NCI-H446 treated with DMSO at 0.1 percent for 48 hours (cell line): ENCODE measurements around the gene ATP6V1F.

Source experiments
- DNase-seq: peaks from one replicate; lab custom pipeline; 2025; lab: John Stamatoyannopoulos, UW

ATP6V1F gene

DNA sequence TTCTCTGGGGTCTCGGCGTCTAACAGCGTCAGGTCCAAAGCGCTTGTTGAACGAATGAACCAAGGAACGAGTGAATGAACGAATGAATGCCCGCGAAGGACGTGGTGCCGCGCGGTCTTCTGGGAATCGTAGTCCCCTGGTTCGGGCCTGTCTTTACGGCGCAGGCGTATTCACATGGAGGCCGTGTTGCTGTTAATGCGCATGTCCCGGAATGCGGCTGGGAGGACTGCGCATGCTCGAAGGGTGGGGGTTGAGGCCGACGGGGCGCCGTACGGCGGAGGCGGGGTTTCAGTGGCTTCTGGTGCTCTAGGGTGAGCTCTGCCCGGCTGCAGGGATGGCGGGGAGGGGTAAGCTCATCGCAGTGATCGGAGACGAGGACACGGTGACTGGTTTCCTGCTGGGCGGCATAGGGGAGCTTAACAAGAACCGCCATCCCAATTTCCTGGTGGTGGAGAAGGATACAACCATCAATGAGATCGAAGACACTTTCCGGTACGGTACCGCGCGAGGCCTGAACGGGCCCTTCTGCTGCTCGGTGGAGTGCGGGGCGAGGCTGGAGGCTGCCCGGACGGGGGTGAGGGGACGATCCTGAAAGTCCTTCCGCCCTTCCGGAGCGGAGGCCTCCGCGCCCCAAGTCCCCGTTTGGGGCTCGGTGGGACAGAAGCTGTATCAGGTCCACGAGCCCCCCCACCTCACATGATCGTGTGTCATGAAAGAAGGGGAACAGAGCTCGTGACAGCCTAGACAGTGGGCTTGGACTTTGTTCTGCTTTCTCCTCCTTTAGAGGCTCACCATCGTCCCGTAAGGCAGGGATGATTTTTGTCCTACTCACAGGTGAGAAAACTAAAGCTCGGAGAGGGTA is at the start of gene ATP6V1F:
Gene ATP6V1F (plus strand): TSS at position 286 of the 862 bp plus-strand sequence. CDS start 49 bp downstream, at position 335.
- peak; percentile 91 for DNase-seq

- DNase-seq = no peak
These were observed 48.2 kb upstream of the ATP6V1F start for GRCh38 chr7:128814499-128814898.

GRCh38 chr7:128815289-128815942 is 47.2 kb upstream of the ATP6V1F start:
- DNase-seq = no peak

DNA sequence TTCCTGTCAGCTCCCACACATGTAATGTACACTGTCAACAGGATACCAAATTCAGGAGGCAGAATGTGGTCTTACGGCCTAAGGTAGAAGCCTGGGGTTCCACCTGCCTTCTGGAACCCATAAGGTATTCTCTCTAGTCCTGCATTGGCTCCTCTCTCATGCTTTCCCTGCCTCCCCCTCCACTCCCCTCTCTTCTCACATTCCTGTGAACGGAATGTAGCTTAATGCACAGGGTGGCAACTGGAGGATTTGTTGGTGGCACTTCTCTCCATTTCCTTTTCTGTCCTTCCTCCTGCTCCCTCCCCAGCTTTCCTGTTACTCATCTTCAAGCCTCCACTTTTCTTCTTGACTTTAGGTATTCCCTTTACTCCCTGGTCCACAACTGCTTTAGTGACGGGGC is 44.0 kb upstream of the ATP6V1F start:
- no peak for DNase-seq

DNA sequence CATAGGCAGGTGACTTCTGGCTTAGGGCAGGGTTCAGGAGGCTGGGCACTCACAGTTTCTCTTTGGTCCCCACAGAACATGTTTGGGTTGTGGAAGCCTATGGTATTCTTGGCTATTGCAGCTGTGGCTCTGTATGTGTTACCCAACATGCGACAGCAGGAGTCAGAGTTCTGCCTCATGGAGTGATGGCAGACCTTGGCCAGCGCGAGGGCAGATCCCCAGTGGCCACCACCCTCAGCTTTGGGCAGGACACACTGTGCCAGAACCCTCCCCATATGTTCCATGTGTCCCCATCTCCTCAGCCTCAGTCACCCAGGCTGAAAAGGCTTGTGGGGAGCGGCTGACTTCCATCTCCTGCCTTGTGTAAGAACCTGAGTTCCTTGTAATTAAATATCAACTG is 40.9 kb upstream of the ATP6V1F start:
- no peak for DNase-seq

DNA sequence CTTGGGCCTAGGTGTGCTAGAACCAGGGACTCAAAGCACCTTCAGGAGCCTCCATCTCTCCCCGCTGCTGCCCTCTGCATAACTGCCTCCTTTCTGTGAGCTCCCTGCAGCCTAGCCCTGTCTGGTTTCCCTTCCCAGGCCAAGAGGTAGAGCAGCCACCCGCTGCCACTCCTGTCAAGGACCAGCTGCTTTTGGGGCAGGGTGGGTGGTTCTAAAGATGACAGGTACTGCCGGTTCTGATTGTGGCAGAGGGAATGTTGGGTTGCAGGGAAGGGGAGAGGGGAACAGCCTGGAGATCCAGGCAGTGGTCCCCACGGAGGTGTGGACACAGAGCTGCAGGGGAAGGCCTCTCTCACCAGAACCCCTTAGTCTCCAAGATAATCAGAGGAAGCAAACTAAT is 36.1 kb upstream of the ATP6V1F start:
- DNase-seq = no peak

- no peak for DNase-seq
These were observed 35.8 kb upstream of the ATP6V1F start for GRCh38 chr7:128826916-128827247.

GRCh38 chr7:128827248-128827958 is 35.3 kb upstream of the ATP6V1F start:
- DNase-seq = no peak

- no peak for DNase-seq
These were observed 34.5 kb upstream of the ATP6V1F start for GRCh38 chr7:128827971-128828711.

DNA sequence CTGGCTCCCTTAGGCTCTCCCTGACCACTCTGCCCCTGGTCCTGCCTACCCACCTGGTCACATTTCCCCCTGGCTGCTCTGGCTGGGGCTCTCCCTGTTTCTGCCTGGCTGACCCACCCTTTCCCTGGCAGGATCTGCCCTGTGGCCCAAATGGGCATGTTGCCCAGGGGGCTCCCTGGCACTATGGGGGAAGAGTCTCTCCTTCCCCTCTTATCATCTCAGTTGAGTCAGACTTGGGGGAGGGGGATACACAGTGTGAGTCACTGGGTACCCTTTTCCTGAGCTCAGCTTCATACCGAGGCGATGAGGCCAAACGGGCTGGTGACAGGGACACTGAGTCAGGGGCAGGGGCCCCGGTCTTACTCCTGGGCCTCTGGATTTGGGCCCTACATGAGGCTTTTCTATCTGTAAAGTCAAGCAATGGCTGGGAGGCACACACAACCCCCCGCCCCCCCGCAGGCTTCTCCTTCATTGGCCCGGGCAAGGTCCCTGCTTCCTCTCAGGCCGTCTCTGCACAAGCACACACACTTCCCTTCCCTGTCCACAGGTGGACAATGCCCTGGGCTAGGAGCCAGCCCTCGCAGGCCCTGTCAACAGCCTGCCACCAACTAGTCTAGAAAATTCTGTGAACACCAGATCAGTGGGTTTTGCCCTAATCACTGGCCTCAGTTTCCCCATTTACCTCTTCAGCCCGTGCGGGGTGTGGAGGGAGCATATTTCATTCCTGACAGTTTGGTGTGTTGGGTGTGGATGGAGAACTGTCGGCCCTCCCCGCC is 33.1 kb upstream of the ATP6V1F start:
- no peak for DNase-seq

DNA sequence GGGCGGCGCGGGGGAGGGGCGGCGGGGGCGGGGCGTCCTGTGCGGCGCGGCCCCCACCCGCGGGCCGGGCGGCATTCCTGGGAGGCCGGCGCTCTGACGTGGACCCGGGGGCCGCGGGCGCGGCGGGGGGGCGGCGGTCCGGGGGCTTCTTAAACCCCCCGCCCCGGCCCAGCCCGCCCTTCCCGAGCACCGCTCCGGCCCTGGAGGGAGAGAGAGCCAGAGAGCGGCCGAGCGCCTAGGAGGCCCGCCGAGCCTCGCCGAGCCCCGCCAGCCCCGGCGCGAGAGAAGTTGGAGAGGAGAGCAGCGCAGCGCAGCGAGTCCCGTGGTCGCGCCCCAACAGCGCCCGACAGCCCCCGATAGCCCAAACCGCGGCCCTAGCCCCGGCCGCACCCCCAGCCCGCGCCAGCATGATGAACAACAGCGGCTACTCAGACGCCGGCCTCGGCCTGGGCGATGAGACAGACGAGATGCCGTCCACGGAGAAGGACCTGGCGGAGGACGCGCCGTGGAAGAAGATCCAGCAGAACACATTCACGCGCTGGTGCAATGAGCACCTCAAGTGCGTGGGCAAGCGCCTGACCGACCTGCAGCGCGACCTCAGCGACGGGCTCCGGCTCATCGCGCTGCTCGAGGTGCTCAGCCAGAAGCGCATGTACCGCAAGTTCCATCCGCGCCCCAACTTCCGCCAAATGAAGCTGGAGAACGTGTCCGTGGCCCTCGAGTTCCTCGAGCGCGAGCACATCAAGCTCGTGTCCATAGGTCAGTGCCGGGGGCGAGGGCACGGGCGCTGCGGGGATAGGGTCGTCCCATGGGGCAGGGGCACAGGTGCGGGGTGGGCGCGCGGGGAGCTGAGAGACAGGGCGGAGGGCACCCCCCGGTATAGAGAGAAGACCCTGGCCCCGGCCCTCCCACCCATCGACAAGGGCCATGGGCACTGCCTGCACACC is 32.2 kb upstream of the ATP6V1F start, which contains the start of gene FLNC:
Gene FLNC (plus strand): TSS at position 176 of the 947 bp plus-strand sequence. CDS start 232 bp downstream, at position 408.
- no peak for DNase-seq

DNA sequence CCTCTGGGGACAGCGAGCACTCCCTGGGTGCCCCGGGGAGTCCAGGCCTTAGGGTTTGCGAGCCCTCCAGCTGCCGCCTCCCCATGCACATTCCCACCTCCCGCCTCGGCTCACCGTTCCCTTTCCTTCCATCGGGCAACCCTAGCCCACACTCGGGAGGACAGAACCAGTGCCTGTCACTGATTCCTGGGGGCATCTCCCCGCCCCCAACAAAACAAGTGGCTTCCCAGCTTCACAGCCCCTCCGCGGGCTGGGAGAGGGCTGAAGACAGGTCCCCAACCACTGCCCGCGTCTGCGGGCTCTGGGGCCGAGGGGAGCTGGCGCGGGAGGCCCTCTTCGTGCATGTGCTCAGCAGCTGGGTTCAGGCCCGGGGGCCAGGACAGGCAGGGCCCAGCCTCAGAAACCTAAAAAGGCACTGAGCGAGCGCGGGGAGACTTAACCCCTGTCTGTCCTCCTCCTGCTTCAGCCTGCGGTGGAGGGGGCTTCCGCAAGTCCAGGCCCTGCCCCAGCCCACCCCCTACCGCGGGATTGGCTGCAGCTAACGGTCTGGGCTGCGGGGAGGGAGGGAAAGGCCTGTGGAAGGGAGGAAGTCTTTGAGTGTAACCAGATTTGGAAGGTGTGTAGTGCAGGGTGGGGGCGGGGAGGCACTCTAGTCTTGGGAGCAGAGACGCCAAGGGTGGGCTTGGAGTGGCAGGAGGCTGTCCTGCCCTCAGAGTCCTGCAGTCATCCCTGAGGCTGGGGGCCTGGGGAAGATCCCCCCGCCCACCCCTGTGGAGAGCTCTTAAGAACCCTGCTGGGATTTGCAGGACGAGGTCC is 31.3 kb upstream of the ATP6V1F start:
- DNase-seq = no peak

- no peak for DNase-seq
These were observed 30.4 kb upstream of the ATP6V1F start for GRCh38 chr7:128831994-128832879.

- no peak for DNase-seq
These were observed 29.8 kb upstream of the ATP6V1F start for GRCh38 chr7:128832880-128833147.

DNA sequence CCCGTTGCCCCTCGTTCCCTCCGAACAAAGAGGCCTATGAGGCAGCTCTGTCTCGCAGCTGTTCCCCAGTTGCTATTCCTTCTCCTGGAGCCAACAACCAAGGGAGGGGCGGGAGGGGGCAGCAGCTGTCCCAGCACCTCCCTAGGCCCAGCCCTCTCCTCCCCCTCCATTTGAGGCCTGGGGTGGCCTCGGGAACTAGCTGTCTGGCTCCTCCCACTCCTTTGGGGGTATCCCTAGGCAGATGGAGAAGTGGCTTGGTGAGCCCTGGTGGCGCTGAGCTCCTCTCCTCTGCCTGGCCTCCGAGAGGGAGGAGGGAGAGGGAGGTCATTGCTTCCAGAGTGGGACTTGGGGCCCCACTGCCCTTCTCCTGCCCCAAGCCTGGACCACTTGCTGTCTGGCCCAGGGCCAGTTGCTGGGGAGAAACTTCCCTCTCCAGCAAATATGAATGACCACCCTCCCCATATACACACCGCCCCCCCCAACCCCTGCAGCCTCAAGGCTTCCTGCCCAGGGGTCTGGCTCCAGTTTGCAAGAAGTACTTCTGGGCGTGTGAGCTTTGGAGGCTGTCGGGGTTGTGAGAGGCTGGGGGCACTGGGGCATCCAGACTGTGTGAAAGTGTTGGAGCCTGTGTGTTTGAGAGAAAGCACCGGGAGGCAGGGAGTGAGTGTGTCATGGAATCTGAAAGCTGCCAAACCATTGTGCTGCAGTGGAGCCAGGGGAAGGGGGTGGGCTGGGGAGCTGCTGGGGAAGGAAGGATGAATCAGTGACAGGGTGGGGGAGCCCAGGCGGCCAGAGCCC is 29.3 kb upstream of the ATP6V1F start:
- DNase-seq = peak; percentile 27

DNA sequence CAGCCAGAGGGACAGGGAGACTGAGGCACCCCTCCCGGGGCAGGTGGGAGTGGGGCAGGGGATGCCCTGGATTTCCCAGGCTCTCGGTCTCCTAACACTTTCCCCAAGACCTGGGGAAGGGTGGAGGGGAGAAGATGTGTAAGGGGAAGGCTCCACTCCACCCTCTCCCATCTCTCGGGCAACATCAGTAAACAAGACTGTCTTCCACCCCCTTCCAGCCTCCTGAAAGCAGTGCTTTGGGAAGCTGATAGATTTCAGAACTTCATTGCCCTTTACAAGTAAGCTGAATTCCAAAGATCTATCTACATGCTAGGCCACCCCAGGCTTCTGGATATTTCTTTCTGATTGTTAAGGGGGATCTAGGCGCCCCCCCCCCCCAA is 28.7 kb upstream of the ATP6V1F start:
- DNase-seq = no peak

GRCh38 chr7:128835231-128835751 is 27.4 kb upstream of the ATP6V1F start:
- no peak for DNase-seq
